Neural cell (in vitro differentiated cells): ENCODE results near the gene C1orf50.

ENCODE experiments used
- EZH2 ChIP-seq: fragments of 200-600, 300-800 bp; shearing (Covaris generic), sonication (generic); IDR thresholded peaks from 2 replicates; pipeline ENCODE4 v1.6.1; 2014; ENCODE audit warnings: antibody characterized with exemption, low read length, borderline replicate concordance, mild to moderate bottlenecking; ENCODE audit not compliant: insufficient read depth, poor library complexity, severe bottlenecking
- TF ChIP-seq, protein P1 (sequence below): fragments of 450-650 bp; IDR thresholded peaks from 2 replicates; pipeline ENCODE4 v1.5.1; 2014; ENCODE audit warnings: antibody characterized with exemption, mild to moderate bottlenecking, moderate library complexity; ENCODE audit not compliant: poor library complexity, severe bottlenecking

DNA sequence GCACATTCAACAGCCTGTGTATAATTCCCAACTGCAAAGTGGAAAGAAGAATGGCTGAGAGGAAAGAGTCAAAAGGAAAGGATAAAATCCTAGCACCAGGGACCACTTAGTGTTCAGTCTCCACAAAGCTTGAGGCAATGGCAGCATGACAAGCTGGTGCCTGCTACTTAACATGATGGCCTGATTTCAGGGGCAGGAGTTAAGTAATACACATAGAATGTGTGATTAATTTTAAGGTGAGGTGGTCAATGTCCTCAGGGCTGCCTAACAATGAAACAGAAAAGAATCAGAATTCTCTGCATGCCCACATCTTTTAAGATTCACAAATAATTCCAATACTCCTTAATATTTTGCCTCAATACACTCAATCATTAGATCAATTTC, 9.2 kb upstream of the C1orf50 start:
- TF ChIP-seq, protein P1, sequence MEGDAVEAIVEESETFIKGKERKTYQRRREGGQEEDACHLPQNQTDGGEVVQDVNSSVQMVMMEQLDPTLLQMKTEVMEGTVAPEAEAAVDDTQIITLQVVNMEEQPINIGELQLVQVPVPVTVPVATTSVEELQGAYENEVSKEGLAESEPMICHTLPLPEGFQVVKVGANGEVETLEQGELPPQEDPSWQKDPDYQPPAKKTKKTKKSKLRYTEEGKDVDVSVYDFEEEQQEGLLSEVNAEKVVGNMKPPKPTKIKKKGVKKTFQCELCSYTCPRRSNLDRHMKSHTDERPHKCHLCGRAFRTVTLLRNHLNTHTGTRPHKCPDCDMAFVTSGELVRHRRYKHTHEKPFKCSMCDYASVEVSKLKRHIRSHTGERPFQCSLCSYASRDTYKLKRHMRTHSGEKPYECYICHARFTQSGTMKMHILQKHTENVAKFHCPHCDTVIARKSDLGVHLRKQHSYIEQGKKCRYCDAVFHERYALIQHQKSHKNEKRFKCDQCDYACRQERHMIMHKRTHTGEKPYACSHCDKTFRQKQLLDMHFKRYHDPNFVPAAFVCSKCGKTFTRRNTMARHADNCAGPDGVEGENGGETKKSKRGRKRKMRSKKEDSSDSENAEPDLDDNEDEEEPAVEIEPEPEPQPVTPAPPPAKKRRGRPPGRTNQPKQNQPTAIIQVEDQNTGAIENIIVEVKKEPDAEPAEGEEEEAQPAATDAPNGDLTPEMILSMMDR: no peak
- no peak for TF ChIP-seq EZH2
